Left ventricle myocardium inferior (tissue), 1 donor: ENCODE data around the gene CBX4. TPM values are rescaled to one million over a fixed set of nuclear protein-coding genes. Genes with fewer than 3 reads are reported as not detected.

Source experiments
- DNase-seq: peaks from one replicate; pipeline ENCODE4 v3.0.0-alpha.2; 2020
- H3K27ac ChIP-seq: fragments of 200-600 bp; replicated peaks from 2 replicates; pipeline ENCODE4 v1.8.0; 2021
- H3K27me3 ChIP-seq: fragments of 200-600 bp; 2 replicates; pipeline ENCODE4 v1.8.0; 2021; ENCODE audit warnings: low read depth
- H3K36me3 ChIP-seq: fragments of 200-600 bp; 2 replicates; pipeline ENCODE4 v1.8.0; 2021
- H3K4me1 ChIP-seq: fragments of 200-600 bp; 2 replicates; pipeline ENCODE4 v1.8.0; 2021
- H3K4me3 ChIP-seq: fragments of 200-600 bp; 2 replicates; pipeline ENCODE4 v1.8.0; 2021; ENCODE audit warnings: mild to moderate bottlenecking, moderate library complexity
- H3K9me3 ChIP-seq: fragments of 200-600 bp; replicated peaks from 2 replicates; pipeline ENCODE4 v1.8.0; 2021
- CTCF ChIP-seq: fragments of 200-600 bp; IDR thresholded peaks from 2 replicates; pipeline ENCODE4 v1.8.0; 2021; ENCODE audit warnings: antibody characterized with exemption, mild to moderate bottlenecking, borderline replicate concordance
- intact Hi-C: fragments of 100-400 bp; cut with micrococcal nuclease; formaldehyde crosslinking; loops from one replicate; pipeline ENCODE4 v1.11.0; 2022
- total RNA-seq: library from RNA; stranded (reverse); fragmentation: NEBNext Ultra II Directional; extraction: Animal tissue kit (Norgen Biotek cat#: 25700); gene quantifications from one replicate; pipeline ENCODE4 v1.2.1, GENCODE V29; 2021
- donor health status: DM: no; HTN: yes; CAD: no; lungs with severe emphysema.

CBX4 gene
- total RNA-seq, 1 donor from 2014 or later: 28.7 TPM

GRCh38 chr17:79801156-79802038 is 37.8 kb downstream of the CBX4 start:
- H3K36me3 ChIP-seq: no peaks in the 10 kb centered on the region
- intact Hi-C loops: no loop called here
- DNase-seq: no peak
- no peak overlapping the region for H3K27ac ChIP-seq
- peak overlapping the region; percentile 39 for H3K4me3 ChIP-seq
- no peaks in the 10 kb centered on the region for H3K9me3 ChIP-seq
- H3K27me3 ChIP-seq: peaks cover 87% of the 10 kb centered on the region
- peaks cover 68% of the 10 kb centered on the region for H3K4me1 ChIP-seq
- no peak for TF ChIP-seq CTCF

- H3K4me1 ChIP-seq: peaks cover 75% of the 10 kb centered on the region
- intact Hi-C loops: no loop called here
- H3K9me3 ChIP-seq: no peaks in the 10 kb centered on the region
- DNase-seq: no peak
- H3K27me3 ChIP-seq: peaks cover 79% of the 10 kb centered on the region
- peak overlapping the region; percentile 39 for H3K4me3 ChIP-seq
- no peak for TF ChIP-seq CTCF
- no peaks in the 10 kb centered on the region for H3K36me3 ChIP-seq
- no peak overlapping the region for H3K27ac ChIP-seq
Observed at GRCh38 chr17:79800325-79801155, 38.7 kb downstream of the CBX4 start.

DNA sequence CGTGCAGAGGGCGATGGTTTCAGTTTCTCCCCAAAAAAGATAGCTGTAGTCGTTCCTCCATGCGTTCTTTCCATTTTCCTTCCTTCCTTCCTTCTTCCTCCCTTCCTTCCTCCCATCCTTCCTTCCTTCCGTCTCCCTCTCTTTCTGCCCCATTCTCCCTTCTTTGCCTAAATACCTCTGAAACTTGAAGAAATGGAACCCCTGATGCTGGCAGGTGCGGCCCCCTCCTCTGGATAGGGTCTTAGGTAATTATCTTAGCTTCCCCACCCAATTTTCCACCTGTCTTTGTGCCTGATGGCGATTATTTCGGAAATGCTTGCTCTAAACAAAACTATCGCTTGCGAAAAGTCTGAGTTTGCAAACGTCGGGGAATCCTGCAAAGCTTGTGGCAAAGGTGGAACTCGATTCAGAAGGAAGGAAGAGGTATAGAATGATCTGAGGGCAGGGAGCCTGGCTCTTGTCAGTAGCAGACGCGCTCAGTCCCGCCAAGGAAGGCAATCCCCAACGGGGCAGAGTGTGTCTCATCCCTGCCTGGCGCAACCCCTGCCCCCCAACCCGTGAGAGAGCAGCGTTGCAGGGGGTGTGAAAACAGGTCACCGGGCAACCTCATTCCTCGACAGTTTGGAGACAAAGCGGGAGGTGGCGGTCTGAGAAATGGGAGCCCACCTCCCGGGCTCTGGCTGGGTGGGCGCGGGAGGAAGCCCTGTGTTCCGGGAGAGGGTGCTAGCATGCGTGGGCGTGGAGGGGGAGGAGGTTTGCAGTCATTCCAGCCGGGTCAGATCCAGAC is 39.5 kb downstream of the CBX4 start:
- intact Hi-C loops: no loop called here
- H3K27me3 ChIP-seq: peaks cover 71% of the 10 kb centered on the region
- no peak for DNase-seq
- peaks cover 6% of the 10 kb centered on the region for H3K36me3 ChIP-seq
- no peak overlapping the region for H3K4me3 ChIP-seq
- peaks cover 75% of the 10 kb centered on the region for H3K4me1 ChIP-seq
- no peak for TF ChIP-seq CTCF
- no peaks in the 10 kb centered on the region for H3K9me3 ChIP-seq
- H3K27ac ChIP-seq: no peak overlapping the region

DNA sequence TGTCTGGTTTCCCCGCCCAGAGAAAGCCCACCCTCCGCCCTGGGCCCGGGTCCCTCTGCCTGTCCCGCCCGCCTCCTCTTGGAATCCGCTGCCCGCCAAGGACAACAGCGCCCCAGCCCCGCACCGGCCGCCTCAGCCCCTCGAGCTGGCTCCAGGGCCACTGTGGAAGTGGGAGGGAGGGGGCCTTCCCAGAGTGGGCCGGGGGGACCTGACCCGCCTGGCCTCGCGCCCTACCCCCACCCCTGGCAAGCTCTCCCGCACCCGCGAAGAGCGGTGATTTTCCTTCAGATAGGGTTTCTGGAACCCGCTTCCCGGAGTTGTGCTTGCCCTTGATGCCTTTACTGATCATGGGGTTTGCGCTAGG is 40.1 kb downstream of the CBX4 start:
- intact Hi-C loops: no loop called here
- no peak for TF ChIP-seq CTCF
- H3K27me3 ChIP-seq: peaks cover 70% of the 10 kb centered on the region
- H3K4me1 ChIP-seq: peaks cover 73% of the 10 kb centered on the region
- H3K27ac ChIP-seq: no peak overlapping the region
- H3K9me3 ChIP-seq: no peaks in the 10 kb centered on the region
- DNase-seq: no peak
- no peak overlapping the region for H3K4me3 ChIP-seq
- peaks cover 10% of the 10 kb centered on the region for H3K36me3 ChIP-seq
